ENCODE results near the gene ZCCHC7. TPM values are rescaled to one million over a fixed set of nuclear protein-coding genes. Genes with fewer than 3 reads are reported as not detected.

ZCCHC7 gene
- total and polyA plus RNA-seq, 2 of the 8 experiments (the other 6 are each of a cell fraction or from before 2014, with no cell fraction given): 12.2 to 27.5 TPM

DNA sequence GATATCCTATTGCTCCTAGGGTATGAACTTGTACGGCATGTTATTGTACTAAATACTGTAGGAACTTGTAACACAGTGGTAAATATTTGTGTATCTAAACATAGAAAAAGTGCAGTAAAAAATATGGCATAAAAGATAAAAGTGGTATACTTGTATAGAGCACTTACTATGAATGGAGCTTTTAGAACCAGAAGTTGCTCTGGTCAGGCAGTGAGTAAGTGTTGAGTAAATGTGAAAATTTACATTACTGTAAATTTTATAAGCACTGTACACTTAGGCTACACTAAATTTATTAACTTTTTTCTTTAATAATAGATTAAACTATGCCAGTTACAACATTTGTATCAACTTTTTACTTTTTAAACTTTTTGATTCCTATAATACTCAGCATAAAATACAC, 109.1 kb downstream of the ZCCHC7 start:
- CTCF ChIA-PET (ENCODE audit: partially characterized antibody): interaction anchor here (1.9 kb wide), 1 partner anchor 30 kb away, joined by 4 read pairs; no protein-coding TSS in a partner anchor
- peaks cover 0 to 2% of the 10 kb centered on the region in 2 experiments; a peak in 2 of 4 replicates for H3K79me2 ChIP-seq (ENCODE audit: control insufficient read depth in 1 of 2, insufficient read depth in 2 of 2, low read length in 2 of 2)
- no peaks in the 10 kb centered on the region for H3K79me1 ChIP-seq (ENCODE audit: low read depth, low read length)
- H3K9me3 ChIP-seq (ENCODE audit: insufficient read depth in 2 of 2, low read depth in 1 of 2, low read length in 1 of 2): no peaks in the 10 kb centered on the region
- no peaks in the 10 kb centered on the region for H3K36me3 ChIP-seq (ENCODE audit: control insufficient read depth in 2 of 4, insufficient read depth in 4 of 4, low read length in 3 of 4)
- H3K27ac ChIP-seq (ENCODE audit: low read depth, low read length): no peak overlapping the region
- no peak overlapping the region for H2AFZ ChIP-seq (ENCODE audit: low read length)
- H3K23me2 ChIP-seq (ENCODE audit: low read depth, low read length): no peaks in the 10 kb centered on the region
- H3K4me1 ChIP-seq (replicated peaks in 1 of 4; ENCODE audit: control insufficient read depth in 3 of 4, insufficient read depth in 4 of 4, low read length in 3 of 4): peaks cover 0 to 4% (median 1%) of the 10 kb centered on the region in 4 experiments; a peak in 2 of 7 replicates
- H3K23ac ChIP-seq (ENCODE audit: insufficient read length): no peak overlapping the region
- no peak overlapping the region for H4K91ac ChIP-seq (replicated peaks; ENCODE audit: insufficient read length, low read length)
- H3K56ac ChIP-seq (replicated peaks; ENCODE audit: insufficient read length, low read depth, low read length): no peak overlapping the region
- FAIRE-seq: no peak
- H3K18ac ChIP-seq (ENCODE audit: extremely low read depth, low read length): no peak overlapping the region
- H4K20me1 ChIP-seq (replicated peaks in 1 of 2; ENCODE audit: control insufficient read depth in 1 of 2, insufficient read depth in 2 of 2, low read length in 2 of 2): no peaks in the 10 kb centered on the region
- H2BK12ac ChIP-seq (ENCODE audit: low read depth, low read length): no peak overlapping the region
- no peak overlapping the region for H2BK15ac ChIP-seq (ENCODE audit: low read length)
- no peak overlapping the region for H3K4me2 ChIP-seq (ENCODE audit: insufficient read depth in 1 of 2, low read depth in 2 of 2, low read length in 2 of 2)
- H2AK5ac ChIP-seq (ENCODE audit: low read depth, low read length): no peak overlapping the region
- no peak overlapping the region for H3K14ac ChIP-seq (ENCODE audit: insufficient read length)
- no peak overlapping the region for H4K5ac ChIP-seq (ENCODE audit: insufficient read length, low read depth, low read length)
- 80% methylated on average over 1 of the region's 1 CpG; no CpG with 5 or more reads in 1 of the 2 experiments for WGBS, 2 experiments (ENCODE audit: extremely low coverage in 1 of 2, insufficient coverage in 1 of 2, insufficient read length in 1 of 2, insufficient replicate concordance in 2 of 2, low coverage in 1 of 2, low lambda C conversion rate in 2 of 2, missing lambda C conversion rate in 1 of 2)
- H3K4me3 ChIP-seq (ENCODE audit: extremely low read depth in 1 of 4, insufficient read depth in 2 of 4, low read depth in 3 of 4, low read length in 4 of 4): no peak overlapping the region
- H2BK5ac ChIP-seq (ENCODE audit: low read depth, low read length): no peak overlapping the region
- H4K8ac ChIP-seq (ENCODE audit: extremely low read depth, insufficient read depth, low read length): no peak overlapping the region
- H3K4ac ChIP-seq (replicated peaks; ENCODE audit: insufficient read length, low read depth, low read length): no peak overlapping the region
- DNase-seq (ENCODE audit: low read depth in 1 of 2, low spot score in 2 of 2): no peak
- POLR2A ChIA-PET (ENCODE audit: partially characterized antibody): interaction anchor here (0.5 to 1.0 kb wide), 2 partner anchors 11 to 22 kb away, joined by 3 to 4 read pairs; no protein-coding TSS in a partner anchor
- no peak overlapping the region for H2BK20ac ChIP-seq (ENCODE audit: low read length)
- H3K27me3 ChIP-seq (replicated peaks in 1 of 4; ENCODE audit: control insufficient read depth in 3 of 4, extremely low read depth in 1 of 4, insufficient read depth in 3 of 4, low read length in 3 of 4): no peaks in the 10 kb centered on the region
- no peak overlapping the region for H2BK120ac ChIP-seq (replicated peaks; ENCODE audit: low read depth, low read length)
- H3K9ac ChIP-seq (replicated peaks in 1 of 4; ENCODE audit: extremely low read depth in 1 of 4, low read depth in 3 of 4, low read length in 3 of 4): no peak overlapping the region
- no peak for TF ChIP-seq EP300 (IDR thresholded peaks at IDR 0.05; ENCODE audit: borderline replicate concordance in 1 of 2, low read depth in 2 of 2, low read length in 2 of 2)
- no peak for TF ChIP-seq FOSL1 (IDR thresholded peaks at IDR 0.05; ENCODE audit: insufficient read depth, low read depth, low read length)
- TF ChIP-seq, protein P1, sequence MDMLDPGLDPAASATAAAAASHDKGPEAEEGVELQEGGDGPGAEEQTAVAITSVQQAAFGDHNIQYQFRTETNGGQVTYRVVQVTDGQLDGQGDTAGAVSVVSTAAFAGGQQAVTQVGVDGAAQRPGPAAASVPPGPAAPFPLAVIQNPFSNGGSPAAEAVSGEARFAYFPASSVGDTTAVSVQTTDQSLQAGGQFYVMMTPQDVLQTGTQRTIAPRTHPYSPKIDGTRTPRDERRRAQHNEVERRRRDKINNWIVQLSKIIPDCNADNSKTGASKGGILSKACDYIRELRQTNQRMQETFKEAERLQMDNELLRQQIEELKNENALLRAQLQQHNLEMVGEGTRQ (IDR thresholded peaks at IDR 0.05; ENCODE audit: low read length): no peak
- TF ChIP-seq BRCA1 (IDR thresholded peaks at IDR 0.05; ENCODE audit: low read depth, low read length): no peak
- TF ChIP-seq EZH2 (IDR thresholded peaks at IDR 0.05; ENCODE audit: low read depth, low read length, severe bottlenecking): no peak
- TF ChIP-seq SRF (IDR thresholded peaks at IDR 0.05; ENCODE audit: low read depth, low read length): no peak
- TF ChIP-seq POLR2A (IDR thresholded peaks at IDR 0.05; ENCODE audit: control extremely low read depth in 1 of 2, low read depth in 2 of 2, low read length in 2 of 2): no peak
- no peak for TF ChIP-seq MAFK (IDR thresholded peaks at IDR 0.05; ENCODE audit: low read depth, low read length)
- no peak for TF ChIP-seq TEAD4 (IDR thresholded peaks at IDR 0.05; ENCODE audit: low read depth, low read length)
- no peak for TF ChIP-seq SIX5 (IDR thresholded peaks at IDR 0.05; ENCODE audit: low read depth, low read length)
- no peak for TF ChIP-seq RBBP5 (IDR thresholded peaks at IDR 0.05; ENCODE audit: borderline replicate concordance, low read depth, low read length)
- TF ChIP-seq RFX5 (IDR thresholded peaks at IDR 0.05; ENCODE audit: borderline replicate concordance, low read depth, low read length): no peak
- TF ChIP-seq HDAC2 (IDR thresholded peaks at IDR 0.05; ENCODE audit: borderline replicate concordance in 1 of 2, low read depth in 2 of 2, low read length in 2 of 2): no peak
